Keratinocyte (primary cell): ENCODE results near the gene HNF4A. TPM values are rescaled to one million over a fixed set of nuclear protein-coding genes. Genes with fewer than 3 reads are reported as not detected.

Source experiments
- DNase-seq: peaks from one replicate; pipeline ENCODE4 v3.0.0-alpha.2; 2011; ENCODE audit warnings: low read depth, missing footprints, low spot score
- FAIRE-seq: peaks from 2 replicates; lab custom pipeline; 2011; peaks lifted over from hg19 to GRCh38; lab: Jason Lieb, UNC
- H2AFZ ChIP-seq: 2 replicates; pipeline ENCODE4 v1.6.0; 2012; ENCODE audit warnings: low read length, control low read depth, inconsistent platforms; ENCODE audit not compliant: control insufficient read depth
- H3K27ac ChIP-seq: 2 replicates; pipeline ENCODE4 v1.5.1; 2011; ENCODE audit warnings: low read length; ENCODE audit not compliant: control insufficient read depth, insufficient read depth
- H3K27me3 ChIP-seq: 3 replicates; pipeline ENCODE4 v1.6.0; 2011; ENCODE audit warnings: low read length; ENCODE audit not compliant: control insufficient read depth, insufficient read depth; ENCODE audit errors: extremely low read depth
- H3K36me3 ChIP-seq, 2 experiments: 2 replicates in 1 of 2; 3 replicates in 1 of 2; pipeline ENCODE4 v1.5.1; 2011; ENCODE audit warnings: low read length in 2 of 2, mild to moderate bottlenecking in 1 of 2; ENCODE audit not compliant: control insufficient read depth in 2 of 2, insufficient read depth in 2 of 2; ENCODE audit errors: extremely low read depth in 1 of 2
- H3K4me1 ChIP-seq: 3 replicates; pipeline ENCODE4 v1.5.1; 2011; ENCODE audit warnings: low read length; ENCODE audit not compliant: control insufficient read depth, insufficient read depth; ENCODE audit errors: extremely low read depth
- H3K4me2 ChIP-seq: 3 replicates; pipeline ENCODE4 v1.6.0; 2011; ENCODE audit warnings: low read depth, low read length; ENCODE audit not compliant: control insufficient read depth, insufficient read depth; ENCODE audit errors: extremely low read depth
- H3K4me3 ChIP-seq, 3 experiments: fragments of 200-600 bp in 1 of 3; sonication (generic) in 1 of 3; 2 replicates in 2 of 3; 3 replicates in 1 of 3; pipeline ENCODE4 v1.5.1; 2011 to 2016; ENCODE audit warnings: low read length in 3 of 3, mild to moderate bottlenecking in 3 of 3, control low read depth in 2 of 3, inconsistent platforms in 1 of 3, low read depth in 1 of 3, mixed read lengths in 1 of 3, mixed run types in 1 of 3, moderate library complexity in 1 of 3; ENCODE audit not compliant: control insufficient read depth in 2 of 3, insufficient read depth in 2 of 3; ENCODE audit errors: extremely low read depth in 1 of 3
- H3K79me2 ChIP-seq: 2 replicates; pipeline ENCODE4 v1.6.0; 2012; ENCODE audit warnings: low read length; ENCODE audit not compliant: control insufficient read depth, insufficient read depth
- H3K9ac ChIP-seq: 3 replicates; pipeline ENCODE4 v1.6.0; 2011; ENCODE audit warnings: low read length; ENCODE audit not compliant: control insufficient read depth, insufficient read depth; ENCODE audit errors: extremely low read depth
- H3K9me1 ChIP-seq: 3 replicates; pipeline ENCODE4 v1.6.0; 2011; ENCODE audit warnings: low read length; ENCODE audit not compliant: control insufficient read depth, insufficient read depth; ENCODE audit errors: extremely low read depth
- H3K9me3 ChIP-seq: 2 replicates; pipeline ENCODE4 v1.5.1; 2012; ENCODE audit warnings: low read depth, low read length; ENCODE audit not compliant: control insufficient read depth
- H4K20me1 ChIP-seq: 3 replicates; pipeline ENCODE4 v1.6.0; 2011; ENCODE audit warnings: low read length; ENCODE audit not compliant: control insufficient read depth, insufficient read depth; ENCODE audit errors: extremely low read depth
- EZH2 ChIP-seq: IDR thresholded peaks from one replicate; pipeline ENCODE4 v1.6.1; 2012; ENCODE audit warnings: inconsistent platforms, mild to moderate bottlenecking, low read length, moderate library complexity
- dilution Hi-C: fragments of 300-500 bp; cut with MboI; formaldehyde crosslinking; loops from one replicate; pipeline ENCODE4 v1.7.0; 2020; ENCODE audit warnings: low sequenced_read_pairs; ENCODE audit not compliant: extremely low pct_ligation_motif_present
- polyA plus RNA-seq, 5 experiments: library from polyadenylated mRNA; depleted of rRNA in 3 of 5; stranded (reverse) in 3 of 5; stranded (forward) in 1 of 5; unstranded in 1 of 5; fragments of >200 nt; gene quantifications; 1 replicate in 1 of 5; 2 replicates in 3 of 5; 3 replicates in 1 of 5; pipeline versions ENCODE4 v1.2.1 to v1.2.3, GENCODE V29; 2011 to 2012; ENCODE audit warnings: missing spikeins in 2 of 5, low read depth in 1 of 5, low replicate concordance in 1 of 5
- TF ChIP-seq, protein P1 (sequence below), 3 experiments: IDR thresholded peaks in 1 of 3; conservative IDR thresholded peaks in 1 of 3; optimal IDR thresholded peaks in 1 of 3; 2 replicates in 2 of 3; 3 replicates in 1 of 3; pipeline versions ENCODE3 to v1.5.1; 2011; ENCODE audit warnings: low read length in 3 of 3, mild to moderate bottlenecking in 3 of 3, moderate library complexity in 2 of 3, control low read depth in 1 of 3, inconsistent platforms in 1 of 3; ENCODE audit not compliant: insufficient read depth in 2 of 3; ENCODE audit errors: extremely low read depth in 1 of 3

The HNF4A gene
- polyA plus RNA-seq, 1 donor (not counting 4 experiments of a cell fraction or from before 2014, with no cell fraction given) = not detected

DNA sequence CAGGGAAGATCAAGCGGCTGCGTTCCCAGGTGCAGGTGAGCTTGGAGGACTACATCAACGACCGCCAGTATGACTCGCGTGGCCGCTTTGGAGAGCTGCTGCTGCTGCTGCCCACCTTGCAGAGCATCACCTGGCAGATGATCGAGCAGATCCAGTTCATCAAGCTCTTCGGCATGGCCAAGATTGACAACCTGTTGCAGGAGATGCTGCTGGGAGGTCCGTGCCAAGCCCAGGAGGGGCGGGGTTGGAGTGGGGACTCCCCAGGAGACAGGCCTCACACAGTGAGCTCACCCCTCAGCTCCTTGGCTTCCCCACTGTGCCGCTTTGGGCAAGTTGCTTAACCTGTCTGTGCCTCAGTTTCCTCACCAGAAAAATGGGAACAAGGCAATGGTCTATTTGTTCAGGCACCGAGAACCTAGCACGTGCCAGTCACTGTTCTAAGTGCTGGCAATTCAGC is 68.6 kb downstream of the HNF4A start:
- Histone ChIP-seq H4K20me1 (no peaks in the 10 kb centered on the region), H3K9ac (no peak overlapping the region), H3K36me3 (no peaks in the 10 kb centered on the region), H3K79me2 (no peaks in the 10 kb centered on the region), H3K4me1 (peaks cover 15% of the 10 kb centered on the region), H3K27me3 (no peaks in the 10 kb centered on the region), H3K4me3 (no peak overlapping the region), H3K27ac (no peak overlapping the region), H3K4me2 (no peak overlapping the region), H2AFZ (no peak overlapping the region), H3K9me3 (no peaks in the 10 kb centered on the region), H3K9me1 (no peaks in the 10 kb centered on the region)
- no peak for TF ChIP-seq EZH2
- TF ChIP-seq, protein P1, sequence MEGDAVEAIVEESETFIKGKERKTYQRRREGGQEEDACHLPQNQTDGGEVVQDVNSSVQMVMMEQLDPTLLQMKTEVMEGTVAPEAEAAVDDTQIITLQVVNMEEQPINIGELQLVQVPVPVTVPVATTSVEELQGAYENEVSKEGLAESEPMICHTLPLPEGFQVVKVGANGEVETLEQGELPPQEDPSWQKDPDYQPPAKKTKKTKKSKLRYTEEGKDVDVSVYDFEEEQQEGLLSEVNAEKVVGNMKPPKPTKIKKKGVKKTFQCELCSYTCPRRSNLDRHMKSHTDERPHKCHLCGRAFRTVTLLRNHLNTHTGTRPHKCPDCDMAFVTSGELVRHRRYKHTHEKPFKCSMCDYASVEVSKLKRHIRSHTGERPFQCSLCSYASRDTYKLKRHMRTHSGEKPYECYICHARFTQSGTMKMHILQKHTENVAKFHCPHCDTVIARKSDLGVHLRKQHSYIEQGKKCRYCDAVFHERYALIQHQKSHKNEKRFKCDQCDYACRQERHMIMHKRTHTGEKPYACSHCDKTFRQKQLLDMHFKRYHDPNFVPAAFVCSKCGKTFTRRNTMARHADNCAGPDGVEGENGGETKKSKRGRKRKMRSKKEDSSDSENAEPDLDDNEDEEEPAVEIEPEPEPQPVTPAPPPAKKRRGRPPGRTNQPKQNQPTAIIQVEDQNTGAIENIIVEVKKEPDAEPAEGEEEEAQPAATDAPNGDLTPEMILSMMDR (optimal IDR thresholded peaks at IDR 0.05 in 1 of 3, IDR thresholded peaks at IDR 0.05 in 1 of 3, conservative IDR thresholded peaks at IDR 0.05 in 1 of 3; ENCODE audit: extremely low read depth in 1 of 3, insufficient read depth in 2 of 3, low read length in 3 of 3) = no peak
- no peak for FAIRE-seq
- dilution Hi-C loops = no loop called here
- no peak for DNase-seq

DNA sequence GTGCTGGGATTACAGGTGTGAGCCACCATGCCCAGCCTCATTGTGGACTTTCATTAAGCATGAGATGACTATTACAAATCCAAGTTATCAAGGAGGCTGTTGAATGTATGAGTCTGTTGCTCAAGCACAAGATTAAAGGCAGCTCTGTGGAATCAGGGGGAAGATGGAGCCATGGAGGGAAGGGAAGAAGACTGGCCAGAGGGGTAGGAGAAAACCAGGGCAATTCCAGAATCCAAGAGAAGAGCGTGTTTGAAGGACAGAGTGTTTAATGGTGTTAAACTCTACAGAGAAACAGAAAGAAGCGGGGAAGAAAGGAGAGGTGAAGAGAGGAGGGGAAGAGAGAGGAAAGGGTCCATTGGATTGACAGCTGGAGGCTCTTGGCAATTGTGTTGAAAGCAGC is 70.4 kb downstream of the HNF4A start:
- TF ChIP-seq, protein P1 (optimal IDR thresholded peaks at IDR 0.05 in 1 of 3, IDR thresholded peaks at IDR 0.05 in 1 of 3, conservative IDR thresholded peaks at IDR 0.05 in 1 of 3; ENCODE audit: extremely low read depth in 1 of 3, insufficient read depth in 2 of 3, low read length in 3 of 3) = no peak
- TF ChIP-seq EZH2 = no peak
- FAIRE-seq (no peak), DNase-seq (no peak)
- Histone ChIP-seq H3K4me3 (no peak overlapping the region), H3K27me3 (no peaks in the 10 kb centered on the region), H3K79me2 (no peaks in the 10 kb centered on the region), H3K4me2 (no peak overlapping the region), H3K27ac (no peak overlapping the region), H3K9me3 (no peaks in the 10 kb centered on the region), H3K36me3 (no peaks in the 10 kb centered on the region), H3K9ac (no peak overlapping the region), H2AFZ (no peak overlapping the region), H3K4me1 (peaks cover 15% of the 10 kb centered on the region), H3K9me1 (no peaks in the 10 kb centered on the region), H4K20me1 (no peaks in the 10 kb centered on the region)
- dilution Hi-C loops = no loop called here
